HG02870 (cell line): Measurements from ENCODE around the gene CREB5.

Experiments used
- ATAC-seq: cut with Tn5 transposase; IDR thresholded peaks from one replicate; pipeline ENCODE4 v1.9.1; 2021; ENCODE audit warnings: mild to moderate bottlenecking, moderate library complexity; ENCODE audit not compliant: unreplicated experiment

Gene CREB5

DNA sequence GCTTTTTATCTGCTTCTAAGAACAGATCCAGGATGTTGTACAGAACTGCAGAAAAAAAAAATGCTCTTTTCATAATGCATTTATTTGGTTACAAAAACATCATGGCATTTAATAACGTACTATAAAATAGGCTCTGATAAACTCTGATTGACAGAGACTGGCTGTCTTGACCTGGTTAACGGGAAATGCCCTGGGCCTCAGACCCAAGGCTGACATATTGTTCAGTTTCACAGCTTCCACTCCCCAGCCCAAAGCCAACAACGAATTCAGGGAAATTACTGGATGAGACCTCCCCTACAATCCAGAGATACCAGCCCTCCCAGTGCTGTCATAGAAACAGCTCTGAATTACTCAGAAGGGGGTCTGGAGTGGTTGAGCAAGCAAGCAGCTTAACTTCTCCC, 260.1 kb downstream of the CREB5 start:
- ATAC-seq: no peak

DNA sequence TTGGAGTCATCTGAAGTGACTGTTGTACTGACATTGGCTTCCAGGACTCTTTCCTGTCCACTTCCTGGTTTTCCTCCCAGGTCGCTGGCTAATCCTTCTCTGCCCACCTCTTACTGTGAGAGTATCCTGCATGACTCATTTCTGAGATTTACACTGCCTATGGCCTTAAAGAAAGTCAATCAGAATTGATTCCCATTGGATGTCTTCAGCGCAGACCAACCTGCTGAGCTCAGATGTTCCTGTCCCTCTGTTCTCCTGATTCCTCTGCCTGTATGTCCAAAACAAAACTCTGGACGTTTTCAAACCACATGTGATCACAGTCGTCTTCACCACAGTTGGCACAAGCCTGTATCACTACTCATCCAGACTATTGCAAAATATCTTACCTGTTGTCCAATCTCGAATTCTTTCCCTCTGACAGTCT, 262.1 kb downstream of the CREB5 start:
- no peak for ATAC-seq

DNA sequence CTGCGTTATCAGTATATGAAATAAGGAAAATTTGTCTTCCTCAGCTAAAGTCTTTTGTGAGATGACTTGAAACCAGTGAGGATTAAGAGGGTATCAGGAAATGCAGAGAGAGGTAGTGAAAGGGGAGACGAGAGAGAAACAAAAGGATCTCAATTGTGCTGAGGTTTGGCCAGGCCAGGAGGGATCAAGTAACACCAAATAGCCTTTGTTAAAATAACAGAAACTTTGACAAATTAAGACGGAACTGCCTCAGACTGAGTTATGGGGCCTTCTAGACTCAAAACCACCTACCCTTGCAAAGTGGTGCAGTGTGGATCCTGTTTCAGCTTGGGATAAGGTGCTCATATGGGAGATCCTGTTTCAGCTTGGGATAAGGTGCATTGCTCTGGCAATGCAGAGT, 263.1 kb downstream of the CREB5 start:
- ATAC-seq: no peak

DNA sequence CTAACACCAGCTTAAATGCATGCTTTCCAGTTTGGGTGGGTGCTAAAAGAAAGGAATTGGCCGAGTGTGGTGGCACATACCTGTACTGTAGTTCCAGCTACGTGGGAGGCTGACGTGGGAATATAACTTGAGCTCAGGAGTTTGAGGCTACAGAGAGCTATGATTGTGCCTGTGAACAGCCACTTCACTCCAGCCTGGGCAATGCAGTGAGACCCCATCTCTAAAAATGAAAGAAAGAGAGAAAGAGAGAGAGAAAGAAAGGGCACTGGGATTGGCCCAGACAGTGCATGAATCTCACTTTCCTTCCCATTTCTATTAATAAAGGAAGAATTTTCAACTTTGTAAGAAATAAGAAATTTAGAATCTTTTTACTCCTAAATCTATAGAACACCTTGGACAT, 265.4 kb downstream of the CREB5 start:
- ATAC-seq: no peak

DNA sequence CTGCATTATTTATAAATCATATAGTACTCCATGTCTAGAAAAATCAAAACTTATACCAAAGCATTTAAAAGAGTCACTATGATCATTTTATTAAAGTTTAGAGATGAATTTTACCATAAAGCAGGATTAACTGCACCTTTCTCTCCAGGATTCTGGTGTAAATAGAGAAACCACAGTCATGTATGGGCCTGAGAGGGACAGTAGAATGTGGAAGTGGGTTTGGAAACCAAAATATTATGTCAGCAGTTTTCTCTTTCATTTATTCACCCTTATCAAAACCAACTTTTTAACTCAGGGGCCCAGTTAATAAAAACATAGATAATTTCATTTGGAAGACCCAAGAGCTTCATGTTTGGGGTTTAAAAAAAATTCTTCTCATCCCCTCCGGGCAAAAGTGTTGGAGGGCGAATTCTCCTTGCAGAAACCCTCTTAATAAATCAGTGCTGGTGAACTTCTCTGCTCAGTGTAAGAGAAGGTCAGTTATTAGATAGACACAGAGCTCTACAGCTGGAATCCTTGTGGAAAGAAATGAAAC, 266.2 kb downstream of the CREB5 start:
- ATAC-seq: no peak

DNA sequence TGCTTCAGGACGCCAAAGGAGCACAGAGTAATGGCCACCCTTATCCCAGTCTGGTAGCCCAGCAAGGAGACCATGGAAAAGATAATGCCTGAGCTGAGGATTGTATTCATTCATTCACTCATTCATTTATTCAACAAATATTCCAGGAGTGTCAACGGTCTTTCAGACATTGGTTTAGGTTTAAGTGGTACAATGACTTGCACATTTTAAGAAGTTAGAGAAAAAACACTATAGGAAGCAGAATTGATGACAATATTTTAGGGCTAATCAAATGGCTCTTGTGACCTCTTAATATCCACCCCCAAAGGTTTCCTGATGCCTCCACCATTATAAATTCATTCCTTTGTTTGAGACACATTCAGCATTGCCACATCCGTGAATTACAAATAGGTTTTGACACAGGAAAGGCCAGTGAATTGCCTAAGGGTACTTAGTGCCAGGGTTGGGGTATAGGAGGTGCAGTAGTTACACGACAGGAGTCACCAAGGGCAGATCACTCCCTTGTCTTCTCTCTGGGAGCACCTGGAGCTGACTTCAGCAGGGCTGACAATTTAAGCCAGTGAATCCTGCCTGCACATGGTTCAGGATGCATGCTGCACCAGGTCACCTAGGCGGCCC, 269.5 kb downstream of the CREB5 start:
- no peak for ATAC-seq

DNA sequence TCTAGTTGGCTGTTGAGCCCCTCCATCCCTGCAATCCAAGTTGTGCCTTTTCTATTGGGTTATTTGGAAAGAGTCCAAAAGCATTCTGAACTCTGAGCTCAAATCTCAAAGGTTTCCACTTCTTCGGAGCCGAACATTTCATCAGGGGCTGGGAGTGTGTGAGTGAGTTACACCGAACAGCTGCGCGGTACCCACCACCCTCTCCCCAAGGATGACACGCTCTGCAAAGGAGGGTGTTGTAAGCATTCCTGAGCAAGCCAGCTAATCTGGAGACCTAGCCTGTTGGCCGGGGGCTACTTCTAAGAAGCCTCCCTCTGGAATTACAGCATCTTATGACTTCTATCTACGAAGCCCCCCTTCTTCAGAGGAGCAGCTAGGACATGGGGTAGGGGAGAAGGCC, 270.5 kb downstream of the CREB5 start:
- no peak for ATAC-seq

DNA sequence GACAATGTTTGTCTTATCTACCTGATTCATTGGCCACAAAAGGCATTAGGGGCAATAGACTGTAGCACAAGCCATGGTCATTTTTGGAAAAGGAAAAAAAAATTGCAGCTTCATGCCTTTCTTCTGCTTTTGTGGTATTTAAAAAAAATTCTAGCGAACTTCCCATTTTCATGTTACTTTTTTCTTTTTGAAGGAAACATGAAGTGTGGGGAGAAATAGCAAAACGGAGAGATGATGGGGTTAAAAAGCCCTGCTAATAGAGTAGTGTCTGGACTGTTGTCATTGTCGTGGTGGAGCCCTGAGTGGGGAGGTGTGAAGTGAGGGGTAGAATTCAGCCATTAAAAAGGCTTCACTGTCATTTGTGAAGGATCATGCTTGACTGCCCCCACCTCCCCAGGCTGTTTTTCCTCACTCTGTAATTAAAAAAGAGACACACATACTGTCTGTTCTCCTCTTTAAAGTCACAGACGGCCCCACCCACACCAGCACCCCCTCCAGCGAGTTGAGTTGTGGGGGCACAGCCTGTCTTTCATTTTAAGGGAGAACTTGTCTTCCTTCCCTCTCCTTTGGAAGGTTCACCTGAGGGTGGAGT, 272.4 kb downstream of the CREB5 start:
- ATAC-seq: no peak

DNA sequence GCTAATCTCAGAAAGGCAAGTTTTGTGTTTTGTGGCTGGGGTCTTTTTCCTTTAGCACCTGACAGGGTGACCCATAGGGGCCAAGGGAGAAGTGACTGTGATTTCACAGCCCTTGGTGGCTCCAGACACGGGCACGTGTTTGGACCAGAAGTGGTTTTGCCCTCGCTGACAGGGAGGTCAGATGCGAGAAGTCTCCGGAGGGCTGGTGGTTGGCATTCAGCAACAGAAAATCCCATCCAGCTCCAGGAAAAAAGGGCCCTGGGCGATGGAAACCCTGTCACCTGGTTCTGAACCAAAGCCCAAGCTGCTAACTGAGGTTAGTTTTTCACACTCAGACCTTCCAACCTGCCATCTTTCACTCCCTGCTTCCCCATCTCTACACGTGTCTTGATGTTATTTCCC, 272.9 kb downstream of the CREB5 start:
- peak; percentile 18 for ATAC-seq

DNA sequence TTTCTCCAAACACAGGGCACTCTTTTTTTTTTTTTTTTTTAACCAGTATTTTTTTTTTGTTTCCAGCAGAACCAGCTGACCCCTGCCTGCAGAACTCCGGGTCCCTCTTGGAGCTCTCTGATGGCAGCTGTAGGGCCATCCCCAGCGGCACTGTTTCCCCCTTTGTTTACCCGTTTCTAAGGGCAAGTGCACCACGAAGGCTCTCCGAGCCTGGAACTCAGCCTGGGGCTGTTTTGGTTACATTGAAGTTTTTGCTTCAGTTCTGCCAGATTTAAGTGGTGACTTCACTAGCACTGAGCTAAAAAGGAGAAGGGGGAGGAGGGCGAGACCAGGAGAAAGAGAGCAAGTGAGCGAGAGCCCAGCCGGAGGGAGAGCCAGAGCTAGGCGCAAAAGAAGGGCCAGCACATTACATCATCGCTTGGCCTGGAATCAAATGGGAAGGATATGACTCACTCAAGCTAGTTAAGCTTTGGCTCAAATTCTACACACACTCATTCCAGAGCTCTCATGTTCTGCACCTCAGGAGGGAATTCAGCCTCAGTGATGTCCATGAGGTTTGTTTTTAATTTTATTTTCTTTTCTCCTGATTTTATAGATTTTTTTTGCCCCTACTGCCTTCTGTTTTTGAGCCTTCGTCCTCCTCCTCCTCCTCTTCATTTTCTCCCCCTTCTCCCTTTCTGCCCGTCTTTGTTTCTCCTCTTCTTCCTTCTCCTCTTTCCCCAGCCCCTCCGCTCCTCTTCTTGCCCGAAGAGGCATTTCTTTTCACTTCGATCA, 273.5 kb downstream of the CREB5 start:
- peak; percentile 50 for ATAC-seq

DNA sequence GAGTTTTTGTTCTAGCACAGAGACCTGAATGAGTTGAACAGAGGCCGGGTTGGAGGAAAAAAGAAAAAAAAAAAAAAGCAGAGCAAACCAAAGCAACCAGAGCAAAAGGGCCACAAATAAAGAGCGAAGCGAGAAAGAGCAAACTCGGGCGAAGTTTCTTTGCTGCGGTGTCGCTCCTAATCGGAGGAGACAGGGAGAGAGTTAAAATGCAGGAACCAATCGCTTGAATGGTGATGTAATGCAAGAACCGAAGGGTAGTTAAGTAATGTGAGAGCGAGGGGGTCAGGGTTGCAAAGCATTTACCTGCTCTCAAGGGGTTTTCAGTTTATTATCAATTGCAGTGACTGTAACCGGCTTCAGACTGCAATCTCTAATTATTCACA, 274.1 kb downstream of the CREB5 start:
- no peak for ATAC-seq

DNA sequence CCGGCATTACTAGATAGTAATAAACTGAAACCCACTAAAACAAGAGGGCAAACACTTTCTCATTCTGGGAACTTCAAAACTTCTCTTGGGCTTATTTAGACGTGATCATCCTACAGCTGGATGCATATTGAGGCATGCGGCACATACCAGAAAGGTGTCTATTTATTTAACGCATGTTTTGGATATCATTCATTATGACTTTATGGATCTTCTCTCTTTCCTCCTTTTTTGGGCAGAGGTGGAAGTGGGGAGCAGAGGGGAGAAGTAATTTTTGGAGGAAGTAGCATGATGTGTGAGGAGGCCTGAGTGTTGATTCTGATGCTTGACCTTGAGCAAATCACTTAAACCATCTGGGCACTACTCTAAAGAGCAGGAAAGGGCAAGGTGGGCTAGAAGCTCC, 275.2 kb downstream of the CREB5 start:
- ATAC-seq: no peak

DNA sequence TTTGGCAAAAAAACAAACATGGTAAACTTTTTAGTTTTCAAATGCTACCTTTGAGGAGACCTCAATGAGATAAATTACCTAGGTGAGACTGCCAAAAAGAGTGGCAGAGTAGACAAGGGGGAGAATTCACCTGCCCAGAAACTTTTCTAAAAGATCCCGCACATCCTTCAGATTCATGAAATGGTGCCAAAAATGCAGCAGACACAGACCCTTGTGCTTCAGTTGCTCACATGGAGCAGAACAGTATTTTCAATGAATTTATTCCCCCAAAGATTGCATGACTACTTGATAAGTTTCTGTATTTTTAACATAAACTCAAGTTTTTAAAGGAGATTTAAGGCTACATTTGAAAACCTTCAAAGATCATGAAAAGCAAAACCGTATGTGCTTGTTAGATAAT, 275.9 kb downstream of the CREB5 start:
- no peak for ATAC-seq

DNA sequence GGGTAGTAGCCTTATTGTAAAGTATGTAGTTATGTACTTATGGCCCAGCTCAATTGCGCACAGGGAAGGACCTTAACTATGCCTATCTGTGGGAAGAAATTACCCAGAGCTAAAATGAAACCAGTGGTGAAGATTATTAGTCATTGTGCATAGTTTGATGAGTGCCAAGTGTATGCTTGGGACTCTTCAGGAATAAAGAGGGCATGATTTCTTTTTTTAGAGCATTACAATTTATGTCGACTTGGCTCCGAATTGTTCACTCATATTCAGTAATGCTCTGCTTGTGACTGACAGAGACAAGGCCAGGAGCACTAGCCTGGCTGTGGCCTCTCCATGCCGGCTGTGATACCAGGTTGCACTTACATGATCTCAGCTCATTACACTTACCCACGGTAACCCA, 276.3 kb downstream of the CREB5 start:
- ATAC-seq: no peak

DNA sequence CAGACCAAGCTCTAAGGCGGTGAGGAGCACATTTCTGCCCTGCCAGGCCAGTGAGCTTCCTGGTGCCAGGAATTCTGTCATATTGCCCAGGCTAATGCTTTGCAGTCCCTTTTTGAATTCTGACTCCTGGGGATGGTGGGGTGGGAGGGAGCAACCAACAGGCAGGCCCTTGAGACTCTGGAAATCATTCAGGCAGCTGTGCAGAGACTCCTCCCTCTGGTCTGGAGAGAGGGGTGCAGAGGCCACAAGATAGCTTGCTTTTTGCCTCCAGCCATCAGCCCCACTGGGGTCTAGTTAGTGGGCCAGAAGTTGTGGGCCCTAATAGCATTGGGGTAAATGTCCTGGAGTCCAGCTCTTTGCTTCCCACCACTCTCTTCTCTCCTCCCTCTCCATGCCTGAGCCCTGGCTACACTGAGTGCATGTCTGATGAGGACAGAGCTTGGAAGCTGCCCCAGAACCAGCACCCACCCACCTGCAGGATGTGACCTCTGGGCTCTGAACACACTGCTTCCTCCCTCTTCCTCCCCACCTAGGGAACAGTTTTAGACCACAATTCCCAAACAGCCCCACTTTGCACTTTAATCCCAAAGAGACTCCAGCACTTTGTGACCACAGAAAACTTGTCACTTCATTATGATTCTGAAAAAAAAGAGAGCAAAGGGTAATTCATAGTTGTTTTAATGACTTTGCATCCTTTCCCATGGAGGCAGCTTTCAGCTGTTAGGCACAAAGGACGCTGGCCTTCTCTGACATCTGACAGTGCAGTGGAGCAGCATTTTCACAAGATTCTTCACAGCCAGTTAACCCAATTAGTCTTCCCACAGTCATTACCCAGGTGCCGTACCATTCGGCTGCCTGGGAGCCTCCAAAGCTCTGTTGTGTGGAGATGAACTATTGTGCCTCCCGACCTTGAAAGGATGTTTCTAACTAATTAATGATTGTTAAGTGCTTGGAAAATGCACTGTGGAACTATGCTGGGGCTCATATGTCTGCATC, 283.3 kb downstream of the CREB5 start:
- ATAC-seq: no peak

DNA sequence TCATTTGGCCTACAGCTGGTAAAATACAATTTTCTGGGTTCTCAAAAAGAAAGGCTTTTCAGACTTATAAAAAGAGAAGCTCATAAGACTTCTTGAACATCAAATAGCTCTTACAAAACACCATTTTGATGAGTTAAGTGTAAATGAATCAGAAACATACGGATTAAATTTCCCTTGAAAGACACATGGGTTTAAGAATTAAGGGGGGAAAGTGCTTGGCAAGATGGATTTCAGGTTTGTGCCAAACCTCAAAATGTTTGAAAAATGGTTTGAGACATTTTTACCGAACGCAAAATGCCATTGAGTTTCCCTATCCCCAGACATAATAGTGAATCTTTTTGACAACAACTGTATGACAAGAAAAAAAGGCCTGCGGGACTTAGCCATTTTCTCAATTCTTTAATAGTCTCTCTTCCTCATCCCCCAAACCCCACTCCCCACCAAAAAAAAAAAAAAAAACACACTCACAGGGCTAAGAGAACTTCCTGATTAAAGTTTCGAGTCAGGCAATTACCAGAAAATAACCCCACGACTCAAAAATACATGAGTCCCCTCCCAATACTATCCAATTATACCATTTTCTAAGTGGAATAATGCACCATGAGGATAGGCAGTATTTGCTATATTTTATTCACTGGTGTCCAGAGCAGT, 285.7 kb downstream of the CREB5 start:
- ATAC-seq: no peak

DNA sequence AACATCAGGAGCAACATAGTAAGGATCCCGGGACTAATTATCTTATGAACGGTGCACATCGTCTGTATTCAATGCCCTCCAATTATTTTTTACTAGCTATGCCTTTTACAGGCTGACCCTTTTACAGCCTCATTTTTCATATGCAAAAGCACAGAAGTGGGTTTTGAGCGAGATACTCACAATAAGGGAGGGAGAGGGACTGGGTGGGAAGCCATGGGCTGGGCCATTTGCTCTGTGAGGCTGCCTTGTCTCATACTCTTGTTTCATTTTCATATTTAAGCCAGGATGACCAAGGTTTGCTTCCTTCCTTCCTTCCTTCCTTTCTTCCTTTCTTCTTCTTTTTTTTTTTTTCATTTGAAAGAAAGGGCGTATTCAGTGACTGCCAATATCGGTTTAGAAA, 286.5 kb downstream of the CREB5 start:
- no peak for ATAC-seq

DNA sequence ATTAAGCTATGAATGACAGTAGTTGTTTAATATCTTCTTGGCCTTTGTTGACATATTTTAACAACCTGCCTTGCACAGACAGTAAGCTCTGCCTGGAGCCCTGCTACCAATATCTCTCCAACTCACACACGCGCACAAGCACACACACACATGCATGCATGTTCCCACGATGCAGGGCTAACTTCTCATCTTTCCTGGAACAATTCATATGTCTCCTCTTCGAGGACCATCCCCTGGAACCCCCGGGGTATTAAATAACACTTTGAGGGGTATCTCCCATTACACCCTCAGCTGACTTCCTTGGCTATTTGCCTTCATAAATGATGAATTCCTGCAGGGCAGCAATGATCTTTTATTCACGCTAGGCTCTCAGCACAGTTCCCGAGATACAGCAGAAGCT, 287.8 kb downstream of the CREB5 start:
- no peak for ATAC-seq

DNA sequence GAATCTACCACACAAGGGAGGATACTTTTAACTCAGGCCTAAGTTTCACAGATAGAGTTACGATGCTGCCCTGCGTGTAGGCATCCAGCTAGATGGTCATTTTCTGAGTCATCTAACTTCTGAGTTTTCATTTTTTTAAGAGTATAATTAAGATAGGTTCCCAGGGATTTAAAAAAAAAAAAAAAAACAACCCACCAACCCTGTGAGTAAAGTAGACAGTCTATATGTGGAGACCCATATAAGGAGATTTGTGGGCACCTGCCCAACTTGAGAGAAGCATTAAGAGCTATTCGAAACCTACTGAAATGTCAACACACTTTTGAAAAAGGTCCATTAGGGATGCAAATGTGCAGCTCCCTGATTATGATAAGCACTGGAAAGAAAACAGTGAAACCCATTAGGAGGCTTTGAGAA, 288.5 kb downstream of the CREB5 start:
- ATAC-seq: no peak

DNA sequence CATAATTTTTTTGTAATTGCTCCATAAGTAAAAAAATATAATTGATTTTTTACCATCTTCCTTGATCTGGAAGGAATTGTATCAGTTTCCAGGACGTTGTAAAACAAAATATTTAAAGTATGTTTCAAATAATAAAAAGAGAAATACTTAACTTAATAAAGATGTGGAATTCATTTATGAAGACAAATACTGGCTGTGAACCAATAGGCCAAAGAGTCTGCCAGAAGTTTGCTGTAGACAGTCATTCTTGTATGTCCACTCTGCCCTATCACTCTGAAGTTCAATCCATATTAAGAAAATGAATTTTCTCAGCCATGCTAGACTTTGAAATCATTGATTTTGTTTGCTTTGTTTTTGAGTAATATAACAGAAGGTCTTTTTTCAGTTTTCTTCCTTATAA, 289.4 kb downstream of the CREB5 start:
- no peak for ATAC-seq
